Muscle layer of colon (tissue), 2 donors: ENCODE data around the gene VPS37C.

Source experiments
- H3K27ac ChIP-seq: one replicate; pipeline ENCODE4 v1.7.0; 2013; ENCODE audit warnings: low read depth, mild to moderate bottlenecking, low read length, moderate library complexity
- H3K27me3 ChIP-seq, 2 donors: one replicate each; pipeline ENCODE4 v1.7.0; 2013; ENCODE audit warnings: low read length in 2 of 2, mild to moderate bottlenecking in 2 of 2; ENCODE audit not compliant: insufficient read depth in 2 of 2, control insufficient read depth in 1 of 2
- H3K36me3 ChIP-seq: one replicate; pipeline ENCODE4 v1.7.0; 2013; ENCODE audit warnings: mild to moderate bottlenecking, low read length; ENCODE audit not compliant: insufficient read depth
- H3K4me1 ChIP-seq: one replicate; pipeline ENCODE4 v1.7.0; 2013; ENCODE audit warnings: mild to moderate bottlenecking, low read length; ENCODE audit not compliant: insufficient read depth
- H3K4me3 ChIP-seq, 2 donors: one replicate each; pipeline ENCODE4 v1.7.0; 2013; ENCODE audit warnings: low read length in 2 of 2, low read depth in 1 of 2, mild to moderate bottlenecking in 1 of 2, moderate library complexity in 1 of 2
- H3K9ac ChIP-seq: one replicate; pipeline ENCODE4 v1.7.0; 2013; ENCODE audit warnings: low read length
- H3K9me3 ChIP-seq: one replicate; pipeline ENCODE4 v1.7.0; 2013; ENCODE audit warnings: mild to moderate bottlenecking, low read length
- donor health status: abdominal sarcoma.
- donor health status: Adenocarcinoma of cecum.

VPS37C gene

GRCh38 chr11:61111050-61111435 is 50.2 kb downstream of the VPS37C start:
- no peaks in the 10 kb centered on the region for H3K9me3 ChIP-seq
- no peak overlapping the region for H3K27ac ChIP-seq
- H3K4me3 ChIP-seq: no peak overlapping the region
- no peak overlapping the region for H3K9ac ChIP-seq
- H3K4me1 ChIP-seq: no peaks in the 10 kb centered on the region
- no peaks in the 10 kb centered on the region for H3K36me3 ChIP-seq
- H3K27me3 ChIP-seq: no peaks in the 10 kb centered on the region

- no peaks in the 10 kb centered on the region for H3K27me3 ChIP-seq
- no peak overlapping the region for H3K27ac ChIP-seq
- no peak overlapping the region for H3K9ac ChIP-seq
- H3K4me3 ChIP-seq: no peak overlapping the region
- no peaks in the 10 kb centered on the region for H3K9me3 ChIP-seq
- H3K4me1 ChIP-seq: no peaks in the 10 kb centered on the region
- H3K36me3 ChIP-seq: no peaks in the 10 kb centered on the region
These were observed 50.8 kb downstream of the VPS37C start for GRCh38 chr11:61110255-61111049.

- H3K4me1 ChIP-seq: no peaks in the 10 kb centered on the region
- H3K9me3 ChIP-seq: no peaks in the 10 kb centered on the region
- H3K27me3 ChIP-seq: no peaks in the 10 kb centered on the region
- no peak overlapping the region for H3K4me3 ChIP-seq
- no peak overlapping the region for H3K9ac ChIP-seq
- no peaks in the 10 kb centered on the region for H3K36me3 ChIP-seq
- no peak overlapping the region for H3K27ac ChIP-seq
These were observed 51.6 kb downstream of the VPS37C start for GRCh38 chr11:61109671-61110070.

GRCh38 chr11:61108847-61109585 is 52.2 kb downstream of the VPS37C start:
- H3K36me3 ChIP-seq: no peaks in the 10 kb centered on the region
- no peaks in the 10 kb centered on the region for H3K4me1 ChIP-seq
- no peaks in the 10 kb centered on the region for H3K27me3 ChIP-seq
- H3K9ac ChIP-seq: no peak overlapping the region
- H3K9me3 ChIP-seq: no peaks in the 10 kb centered on the region
- H3K27ac ChIP-seq: no peak overlapping the region
- no peak overlapping the region for H3K4me3 ChIP-seq

- H3K27ac ChIP-seq: no peak overlapping the region
These were observed 53.3 kb downstream of the VPS37C start for GRCh38 chr11:61107888-61108287.

GRCh38 chr11:61106894-61107470 is 54.2 kb downstream of the VPS37C start:
- Histone ChIP-seq H3K36me3 (no peaks in the 10 kb centered on the region), H3K4me1 (no peaks in the 10 kb centered on the region), H3K27ac (no peak overlapping the region), H3K4me3 (no peak overlapping the region), H3K27me3 (no peaks in the 10 kb centered on the region), H3K9ac (no peak overlapping the region), H3K9me3 (no peaks in the 10 kb centered on the region)

More at GRCh38 chr11:61107888-61108287, 53.3 kb downstream of the VPS37C start:
- Histone ChIP-seq H3K4me1 (no peaks in the 10 kb centered on the region), H3K36me3 (no peaks in the 10 kb centered on the region), H3K4me3 (no peak overlapping the region), H3K27me3 (no peaks in the 10 kb centered on the region), H3K9ac (no peak overlapping the region), H3K9me3 (no peaks in the 10 kb centered on the region)

GRCh38 chr11:61106296-61106695 is 54.9 kb downstream of the VPS37C start:
- no peaks in the 10 kb centered on the region for H3K9me3 ChIP-seq
- H3K4me1 ChIP-seq: no peaks in the 10 kb centered on the region
- H3K27ac ChIP-seq: no peak overlapping the region
- no peaks in the 10 kb centered on the region for H3K36me3 ChIP-seq
- no peak overlapping the region for H3K9ac ChIP-seq
- no peaks in the 10 kb centered on the region for H3K27me3 ChIP-seq
- H3K4me3 ChIP-seq: no peak overlapping the region

GRCh38 chr11:61104963-61105362 is 56.3 kb downstream of the VPS37C start:
- H3K27me3 ChIP-seq: no peaks in the 10 kb centered on the region
- no peaks in the 10 kb centered on the region for H3K36me3 ChIP-seq
- H3K4me3 ChIP-seq: no peak overlapping the region
- H3K9ac ChIP-seq: no peak overlapping the region
- H3K4me1 ChIP-seq: no peaks in the 10 kb centered on the region
- no peak overlapping the region for H3K27ac ChIP-seq
- H3K9me3 ChIP-seq: no peaks in the 10 kb centered on the region

- no peak overlapping the region for H3K27ac ChIP-seq
These were observed 57.3 kb downstream of the VPS37C start for GRCh38 chr11:61103851-61104423.

GRCh38 chr11:61102667-61103571 is 58.3 kb downstream of the VPS37C start:
- no peaks in the 10 kb centered on the region for H3K36me3 ChIP-seq
- no peak overlapping the region for H3K27ac ChIP-seq
- no peak overlapping the region for H3K4me3 ChIP-seq
- H3K9me3 ChIP-seq: no peaks in the 10 kb centered on the region
- H3K9ac ChIP-seq: no peak overlapping the region
- H3K27me3 ChIP-seq: no peaks in the 10 kb centered on the region
- H3K4me1 ChIP-seq: no peaks in the 10 kb centered on the region

More at GRCh38 chr11:61103851-61104423, 57.3 kb downstream of the VPS37C start:
- Histone ChIP-seq H3K4me3 (no peak overlapping the region), H3K4me1 (no peaks in the 10 kb centered on the region), H3K36me3 (no peaks in the 10 kb centered on the region), H3K9ac (no peak overlapping the region), H3K9me3 (no peaks in the 10 kb centered on the region), H3K27me3 (no peaks in the 10 kb centered on the region)
